Suprapubic skin (tissue), 3 donors: ENCODE results near the gene RNF4.

Experiments used
- EP300 ChIP-seq: sonication (generic); formaldehyde crosslinking; IDR thresholded peaks from one replicate; pipeline ENCODE4 v1.6.1; 2017; ENCODE audit warnings: antibody characterized with exemption
- POLR2A ChIP-seq, 2 donors: fragments of 450-650 bp; IDR thresholded peaks; one replicate each; pipeline ENCODE4 v1.6.1; 2017; ENCODE audit warnings: antibody characterized with exemption in 2 of 2, mild to moderate bottlenecking in 2 of 2, moderate library complexity in 2 of 2
- TF ChIP-seq, protein P1 (sequence below), 2 donors: fragments of 200-600 bp in 1 of 2; fragments of 450-650 bp in 1 of 2; sonication (generic) in 1 of 2; IDR thresholded peaks; one replicate each; pipeline ENCODE4 v1.5.1; 2016 to 2019; ENCODE audit warnings: antibody characterized with exemption in 2 of 2, mild to moderate bottlenecking in 1 of 2, moderate library complexity in 1 of 2

DNA sequence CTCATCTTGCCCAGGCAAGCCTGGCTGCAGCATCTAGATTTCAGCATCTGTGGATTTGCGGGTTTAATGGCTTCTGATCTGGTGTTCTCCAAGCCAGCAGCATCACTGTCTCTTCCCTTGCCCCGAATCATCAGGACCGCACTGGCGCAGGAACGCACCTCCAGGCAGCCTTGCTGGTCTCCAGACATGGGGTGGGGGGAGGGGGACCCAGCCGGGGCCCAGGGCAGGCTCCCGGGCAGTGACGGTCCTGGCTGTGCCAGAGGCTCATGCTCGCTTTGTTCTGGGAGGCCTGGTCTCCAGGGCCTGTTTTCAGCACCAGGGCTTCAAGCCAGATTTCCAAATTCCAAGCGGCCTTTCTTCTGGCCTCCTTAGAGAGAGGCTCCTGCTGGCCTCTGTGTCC, 45.2 kb upstream of the RNF4 start:
- TF ChIP-seq, protein P1, sequence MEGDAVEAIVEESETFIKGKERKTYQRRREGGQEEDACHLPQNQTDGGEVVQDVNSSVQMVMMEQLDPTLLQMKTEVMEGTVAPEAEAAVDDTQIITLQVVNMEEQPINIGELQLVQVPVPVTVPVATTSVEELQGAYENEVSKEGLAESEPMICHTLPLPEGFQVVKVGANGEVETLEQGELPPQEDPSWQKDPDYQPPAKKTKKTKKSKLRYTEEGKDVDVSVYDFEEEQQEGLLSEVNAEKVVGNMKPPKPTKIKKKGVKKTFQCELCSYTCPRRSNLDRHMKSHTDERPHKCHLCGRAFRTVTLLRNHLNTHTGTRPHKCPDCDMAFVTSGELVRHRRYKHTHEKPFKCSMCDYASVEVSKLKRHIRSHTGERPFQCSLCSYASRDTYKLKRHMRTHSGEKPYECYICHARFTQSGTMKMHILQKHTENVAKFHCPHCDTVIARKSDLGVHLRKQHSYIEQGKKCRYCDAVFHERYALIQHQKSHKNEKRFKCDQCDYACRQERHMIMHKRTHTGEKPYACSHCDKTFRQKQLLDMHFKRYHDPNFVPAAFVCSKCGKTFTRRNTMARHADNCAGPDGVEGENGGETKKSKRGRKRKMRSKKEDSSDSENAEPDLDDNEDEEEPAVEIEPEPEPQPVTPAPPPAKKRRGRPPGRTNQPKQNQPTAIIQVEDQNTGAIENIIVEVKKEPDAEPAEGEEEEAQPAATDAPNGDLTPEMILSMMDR (IDR thresholded peaks at IDR 0.05): no peak
- TF ChIP-seq POLR2A (IDR thresholded peaks at IDR 0.05) (no peak), EP300 (no peak)
